OCI-LY7 (cell line): Measurements from ENCODE around the gene B3GNT8.

Experiments
- CTCF ChIP-seq: fragments of 200-600 bp; sonication (generic); conservative IDR thresholded peaks from 2 replicates; pipeline ENCODE4 v1.5.1; 2014; ENCODE audit warnings: mild to moderate bottlenecking, antibody characterized with exemption, low read length, moderate library complexity, mixed read lengths
- EZH2phosphoT487 ChIP-seq: fragments of 200-600 bp; sonication (generic); IDR thresholded peaks from 2 replicates; pipeline ENCODE4 v1.6.1; 2018; ENCODE audit warnings: low read depth, borderline replicate concordance, mild to moderate bottlenecking, mixed run types, antibody characterized with exemption, low read length, moderate library complexity, mixed read lengths

- TF ChIP-seq CTCF (no peak), EZH2phosphoT487 (no peak)
Observed at GRCh38 chr19:41421314-41421713, 5.9 kb downstream of the B3GNT8 start.
